H1 (cell line): ENCODE measurements around the gene EZH1. TPM values are rescaled to one million over a fixed set of nuclear protein-coding genes. Genes with fewer than 3 reads are reported as not detected.

Source experiments
- BCL11A ChIP-seq, 2 experiments: IDR thresholded peaks; one replicate each; pipeline ENCODE4 v1.6.1; 2011; ENCODE audit warnings: low read depth in 2 of 2, low read length in 2 of 2, mild to moderate bottlenecking in 2 of 2
- CTBP2 ChIP-seq: IDR thresholded peaks from 2 replicates; pipeline ENCODE4 v1.7.0; 2011; ENCODE audit warnings: borderline replicate concordance, mild to moderate bottlenecking, moderate library complexity, mixed read lengths, low read length; ENCODE audit not compliant: insufficient read depth, insufficient read length
- FOSL1 ChIP-seq: IDR thresholded peaks from 2 replicates; pipeline ENCODE4 v1.6.1; 2011; ENCODE audit warnings: mild to moderate bottlenecking, low read depth, low read length, moderate library complexity; ENCODE audit not compliant: insufficient read depth
- KDM1A ChIP-seq: fragments of 200-600, 300-600 bp; sonication (generic); IDR thresholded peaks from 2 replicates; pipeline ENCODE4 v1.7.1; 2016; ENCODE audit warnings: mild to moderate bottlenecking, low read length, borderline replicate concordance
- RNF2 ChIP-seq: fragments of 200-900, 300-1000 bp; sonication (generic); IDR thresholded peaks from 2 replicates; pipeline ENCODE4 v1.7.1; 2016; ENCODE audit warnings: borderline replicate concordance, low read depth, mild to moderate bottlenecking, antibody characterized with exemption, low read length; ENCODE audit not compliant: poor library complexity, severe bottlenecking; ENCODE audit errors: missing control alignments
- polyA plus RNA-seq, 7 experiments: library from polyadenylated mRNA; depleted of rRNA in 3 of 7; stranded (reverse) in 5 of 7; unstranded in 2 of 7; fragments of >200 nt in 5 of 7; fragments of 200-250 nt in 2 of 7; gene quantifications; 1 replicate in 5 of 7; 2 replicates in 1 of 7; 4 replicates in 1 of 7; pipeline versions ENCODE4 v1.2.1 to v1.2.3, GENCODE V29; 2011 to 2013; ENCODE audit warnings: missing spikeins in 2 of 7, mixed read lengths in 2 of 7
- total RNA-seq: library from RNA; stranded (reverse); fragmentation: NEBNext Ultra II Directional; extraction: Animal tissue kit (Norgen Biotek cat#: 25700); gene quantifications from 2 replicates; pipeline ENCODE4 v1.2.1, GENCODE V29; 2021

The EZH1 gene
- total and polyA plus RNA-seq, 2 of the 8 experiments (the other 6 are each of a cell fraction or from before 2014, with no cell fraction given) = 17.4 to 20.8 TPM

GRCh38 chr17:42655528-42655927 is 89.3 kb downstream of the EZH1 start (continued):
- TF ChIP-seq KDM1A (no peak), CTBP2 (no peak), FOSL1 (no peak), RNF2 (no peak), BCL11A (IDR thresholded peaks at IDR 0.05; ENCODE audit: low read depth in 2 of 2, low read length in 2 of 2) (no peak)
- TF ChIP-seq, all 59 proteins: peak for 0
